ENCODE data around the gene KRTAP5-1. TPM values are rescaled to one million over a fixed set of nuclear protein-coding genes. Genes with fewer than 3 reads are reported as not detected.

KRTAP5-1 gene
- polyA plus RNA-seq, 3 donors, result not detected

- Histone ChIP-seq H3K9me3 (replicated peaks in 1 of 2; ENCODE audit: control insufficient read depth in 1 of 2, insufficient read depth in 1 of 2, low read length in 2 of 2) (no peaks in the 10 kb centered on the region), H4K20me1 (ENCODE audit: insufficient read depth, low read length) (no peaks in the 10 kb centered on the region), H3K4me2 (replicated peaks; ENCODE audit: extremely low read depth, low read length, poor library complexity, severe bottlenecking) (no peak overlapping the region), H2AFZ (ENCODE audit: insufficient read depth, low read depth, low read length, poor library complexity, severe bottlenecking) (no peak overlapping the region), H3K27ac (ENCODE audit: low read depth in 1 of 2, low read length in 2 of 2) (no peak overlapping the region), H3K4me1 (ENCODE audit: control insufficient read depth in 1 of 2, insufficient read depth in 2 of 2, low read length in 2 of 2) (no peaks in the 10 kb centered on the region), H3K9ac (ENCODE audit: insufficient read depth, low read length, poor library complexity, severe bottlenecking) (no peak overlapping the region), H3K27me3 (ENCODE audit: control insufficient read depth in 2 of 2, insufficient read depth in 2 of 2, low read length in 2 of 2) (peaks cover 0 to 14% of the 10 kb centered on the region in 2 donors), H3K4me3 (replicated peaks in 1 of 3; ENCODE audit: low read depth in 2 of 3, low read length in 3 of 3) (no peak overlapping the region), H3K79me2 (ENCODE audit: insufficient read depth, low read length) (no peaks in the 10 kb centered on the region), H3K36me3 (replicated peaks in 1 of 2; ENCODE audit: control insufficient read depth in 1 of 2, insufficient read depth in 2 of 2, low read length in 2 of 2) (no peaks in the 10 kb centered on the region)
- H3K9me3 Mint-ChIP-seq, result peaks cover 0 to 3% (median 0%) of the 10 kb centered on the region in 7 donors
- H3K4me1 Mint-ChIP-seq, result no peaks in the 10 kb centered on the region
- no peak for DNase-seq
- intact Hi-C loops (cut with micrococcal nuclease), result no loop called here
- WGBS (ENCODE audit: insufficient coverage), result 93% methylated on average over 5 of the region's 8 CpGs
- peaks cover 16 to 52% (median 26%) of the 10 kb centered on the region in 3 donors for H3K27me3 Mint-ChIP-seq (ENCODE audit: low read depth in 3 of 3)
- no peaks in the 10 kb centered on the region for H3K36me3 Mint-ChIP-seq
- no peak overlapping the region for H3K27ac Mint-ChIP-seq
- H3K4me3 Mint-ChIP-seq, result no peak overlapping the region
- TF ChIP-seq CTCF (IDR thresholded peaks at IDR 0.05), result no peak
Measured at GRCh38 chr11:1560649-1561251, 24.3 kb downstream of the KRTAP5-1 start.

GRCh38 chr11:1560002-1560648 is 25.0 kb downstream of the KRTAP5-1 start:
- no peaks in the 10 kb centered on the region for H3K4me1 Mint-ChIP-seq
- peaks cover 0 to 3% (median 0%) of the 10 kb centered on the region in 7 donors for H3K9me3 Mint-ChIP-seq
- intact Hi-C loops (cut with micrococcal nuclease), result no loop called here
- no peak overlapping the region for H3K4me2 ChIP-seq (replicated peaks; ENCODE audit: extremely low read depth, low read length, poor library complexity, severe bottlenecking)
- no peaks in the 10 kb centered on the region for H3K36me3 ChIP-seq (replicated peaks in 1 of 2; ENCODE audit: control insufficient read depth in 1 of 2, insufficient read depth in 2 of 2, low read length in 2 of 2)
- peaks cover 0 to 19% of the 10 kb centered on the region in 2 donors for H3K27me3 ChIP-seq (ENCODE audit: control insufficient read depth in 2 of 2, insufficient read depth in 2 of 2, low read length in 2 of 2)
- H3K27me3 Mint-ChIP-seq (ENCODE audit: low read depth in 3 of 3), result peaks cover 21 to 55% (median 29%) of the 10 kb centered on the region in 3 donors
- H3K27ac ChIP-seq (ENCODE audit: low read depth in 1 of 2, low read length in 2 of 2), result no peak overlapping the region
- DNase-seq, result no peak
- H2AFZ ChIP-seq (ENCODE audit: insufficient read depth, low read depth, low read length, poor library complexity, severe bottlenecking), result no peak overlapping the region
- H3K9ac ChIP-seq (ENCODE audit: insufficient read depth, low read length, poor library complexity, severe bottlenecking), result no peak overlapping the region
- no peak overlapping the region for H3K4me3 Mint-ChIP-seq
- no peaks in the 10 kb centered on the region for H3K4me1 ChIP-seq (ENCODE audit: control insufficient read depth in 1 of 2, insufficient read depth in 2 of 2, low read length in 2 of 2)
- no peak for TF ChIP-seq CTCF (IDR thresholded peaks at IDR 0.05)
- no peaks in the 10 kb centered on the region for H3K36me3 Mint-ChIP-seq
- H3K4me3 ChIP-seq (replicated peaks in 1 of 3; ENCODE audit: low read depth in 2 of 3, low read length in 3 of 3), result no peak overlapping the region
- WGBS (ENCODE audit: insufficient coverage), result 83% methylated on average over 15 of the region's 15 CpGs
- no peaks in the 10 kb centered on the region for H3K9me3 ChIP-seq (replicated peaks in 1 of 2; ENCODE audit: control insufficient read depth in 1 of 2, insufficient read depth in 1 of 2, low read length in 2 of 2)
- H4K20me1 ChIP-seq (ENCODE audit: insufficient read depth, low read length), result no peaks in the 10 kb centered on the region
- no peak overlapping the region for H3K27ac Mint-ChIP-seq
- no peaks in the 10 kb centered on the region for H3K79me2 ChIP-seq (ENCODE audit: insufficient read depth, low read length)

Measured in CD14-positive monocyte (primary cell).